A172 (cell line): Measurements from ENCODE around the gene TBX3. TPM values are rescaled to one million over a fixed set of nuclear protein-coding genes. Genes with fewer than 3 reads are reported as not detected.

ENCODE experiments used
- DNase-seq: peaks from one replicate; pipeline ENCODE4 v3.0.0-alpha.2; 2015; ENCODE audit warnings: low spot score
- total RNA-seq: library from RNA; depleted of rRNA; stranded (reverse); fragments of >200 nt; shearing (Covaris generic); gene quantifications from 2 replicates; pipeline ENCODE4 v1.2.3, GENCODE V29; 2014

TBX3 gene
- total RNA-seq, 1 experiment from 2014 or later: 3.3 TPM

DNA sequence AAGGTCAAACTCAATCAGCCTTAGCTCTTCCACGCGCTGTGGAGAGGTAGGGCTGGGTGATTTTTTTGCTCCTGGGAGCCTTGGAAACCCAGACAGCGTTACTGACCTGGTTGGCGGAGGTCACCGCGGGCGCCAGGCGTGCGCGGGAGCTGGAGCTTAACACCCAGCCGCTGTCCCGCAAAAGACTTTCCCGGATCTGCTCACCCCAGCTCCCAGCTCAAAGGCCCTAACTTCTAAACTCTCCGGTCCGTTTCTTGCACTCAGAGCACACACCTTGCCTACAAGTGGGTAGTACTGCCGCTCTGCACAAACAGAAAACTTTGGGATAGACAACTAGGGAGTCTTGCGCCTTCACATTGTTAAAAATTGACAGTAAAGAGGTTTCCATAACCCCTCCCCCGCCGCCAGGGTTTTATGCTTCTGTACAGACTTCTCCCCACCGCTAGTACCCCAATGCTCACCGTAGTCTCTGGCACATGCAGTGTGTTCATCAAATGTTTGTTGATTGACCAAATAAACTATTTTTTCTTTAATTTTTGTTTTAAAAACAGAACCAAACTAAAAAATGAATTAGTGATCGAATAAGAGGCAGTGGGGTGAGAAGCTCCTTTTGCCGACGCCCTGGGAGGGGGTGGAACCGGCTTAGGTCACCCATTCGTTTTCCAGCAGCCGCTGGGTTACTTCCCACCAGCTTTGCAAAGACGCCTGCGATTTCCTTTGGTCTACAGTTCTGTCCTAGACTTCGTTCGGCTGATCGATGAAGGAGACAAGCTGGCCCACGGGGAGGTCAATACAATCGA lies 12.7 kb upstream of the TBX3 start:
- no peak for DNase-seq

GRCh38 chr12:114695305-114695592 lies 11.3 kb upstream of the TBX3 start:
- no peak for DNase-seq

DNA sequence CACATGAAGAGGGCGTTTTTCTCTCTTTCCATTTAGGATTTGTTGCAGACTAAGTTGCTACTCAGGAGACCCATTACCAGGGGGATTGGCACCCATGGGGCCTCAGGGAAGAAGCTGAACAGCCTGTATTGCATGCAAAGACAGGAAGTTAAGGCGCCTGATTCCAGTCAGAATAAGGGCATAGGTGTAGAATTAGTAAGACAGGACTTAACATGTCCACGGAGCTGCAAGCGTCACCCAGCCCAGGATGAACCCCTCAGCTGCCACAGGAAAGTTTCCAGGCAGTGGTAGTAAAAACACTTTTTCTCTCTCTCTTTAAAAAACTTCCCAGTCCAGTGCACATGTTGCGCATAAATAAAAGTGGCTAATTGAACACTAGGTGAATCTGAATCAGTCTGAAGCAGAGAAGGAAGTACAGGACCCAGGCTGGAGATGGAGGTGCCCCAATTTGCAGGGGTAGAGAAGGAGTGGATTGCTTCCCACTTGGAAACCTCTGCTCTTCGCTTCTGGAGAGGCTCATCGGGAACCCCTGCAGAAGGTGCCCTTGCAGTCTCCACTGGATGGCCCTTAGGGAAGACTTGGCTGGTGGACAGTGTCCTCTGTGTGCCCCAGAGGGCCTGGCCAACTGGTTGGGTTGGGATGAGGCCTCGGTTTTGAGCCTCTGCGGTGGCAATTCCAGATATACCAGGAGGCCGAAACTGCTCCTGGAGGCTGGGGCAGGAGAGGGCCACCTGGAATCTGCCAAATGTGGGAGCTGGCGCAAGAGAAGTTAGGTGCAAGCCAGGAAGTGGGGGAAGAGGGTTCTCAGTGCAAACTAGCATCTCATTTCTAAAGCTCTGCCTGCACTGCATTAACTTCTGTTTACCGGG lies 10.7 kb upstream of the TBX3 start:
- no peak for DNase-seq

DNA sequence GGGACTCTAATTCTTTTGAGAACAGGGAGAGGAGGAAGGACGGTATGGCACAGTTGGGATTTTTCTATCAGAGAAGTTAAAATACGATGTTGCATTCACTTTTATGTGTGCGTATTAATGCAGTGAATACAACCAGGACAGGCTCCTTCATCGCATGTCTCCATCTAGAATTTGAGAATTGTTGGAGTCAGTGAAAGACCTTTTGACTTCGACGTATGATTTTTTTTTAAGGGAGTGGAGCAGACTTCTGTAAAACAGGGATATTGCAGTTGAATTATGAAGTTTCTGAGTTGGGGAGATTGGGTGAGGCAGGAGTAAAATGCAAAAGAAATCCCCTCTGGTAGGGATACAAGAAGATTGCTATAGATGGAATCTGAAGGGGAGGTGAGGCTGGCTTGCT lies 9.6 kb upstream of the TBX3 start:
- DNase-seq: no peak

GRCh38 chr12:114693059-114693531 lies 9.1 kb upstream of the TBX3 start:
- no peak for DNase-seq

- DNase-seq: no peak
These were observed 8.4 kb upstream of the TBX3 start for GRCh38 chr12:114692186-114693058.

DNA sequence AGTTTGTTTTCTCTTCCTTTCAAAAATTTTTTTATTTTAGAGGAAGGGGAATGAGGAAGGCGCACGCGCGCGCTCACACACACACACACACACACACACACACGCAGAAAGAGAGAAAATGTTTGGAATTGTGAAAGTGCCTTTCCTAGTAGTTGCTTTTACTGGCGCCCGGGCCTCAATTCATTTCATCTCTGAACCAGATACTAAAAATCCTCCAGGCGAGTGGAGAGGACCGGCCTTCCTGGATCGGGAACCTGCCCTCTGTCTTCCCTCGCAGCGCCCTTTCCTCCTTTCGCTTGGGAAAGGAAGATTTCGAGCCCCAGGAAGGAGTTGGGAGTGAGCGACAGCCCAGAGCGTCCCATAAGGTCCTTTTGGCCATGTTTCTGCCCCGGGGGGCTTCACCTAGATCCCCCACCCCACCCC lies 7.8 kb upstream of the TBX3 start:
- DNase-seq: no peak

DNA sequence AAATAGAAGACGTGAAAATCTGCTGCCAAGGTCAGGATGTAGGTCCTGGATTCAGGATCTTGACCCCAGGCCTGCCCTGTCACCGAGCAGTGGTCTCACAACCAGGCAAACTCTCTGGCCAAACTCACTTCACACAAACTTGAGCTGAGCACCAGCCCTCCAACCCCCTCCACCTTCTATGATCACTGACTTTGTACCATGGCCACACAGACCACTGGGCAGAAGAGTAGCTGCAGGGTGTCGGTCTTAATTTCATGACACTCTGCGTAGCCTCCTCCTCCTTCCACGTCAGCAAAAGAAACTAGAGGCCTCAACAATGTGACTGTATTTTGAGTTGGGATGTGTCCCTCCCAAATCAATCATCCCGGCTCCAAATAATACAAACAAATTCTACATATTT lies 7.2 kb upstream of the TBX3 start:
- no peak for DNase-seq

- no peak for DNase-seq
These were observed 6.5 kb upstream of the TBX3 start for GRCh38 chr12:114690267-114691135.

GRCh38 chr12:114689075-114689994 lies 5.4 kb upstream of the TBX3 start:
- no peak for DNase-seq

DNA sequence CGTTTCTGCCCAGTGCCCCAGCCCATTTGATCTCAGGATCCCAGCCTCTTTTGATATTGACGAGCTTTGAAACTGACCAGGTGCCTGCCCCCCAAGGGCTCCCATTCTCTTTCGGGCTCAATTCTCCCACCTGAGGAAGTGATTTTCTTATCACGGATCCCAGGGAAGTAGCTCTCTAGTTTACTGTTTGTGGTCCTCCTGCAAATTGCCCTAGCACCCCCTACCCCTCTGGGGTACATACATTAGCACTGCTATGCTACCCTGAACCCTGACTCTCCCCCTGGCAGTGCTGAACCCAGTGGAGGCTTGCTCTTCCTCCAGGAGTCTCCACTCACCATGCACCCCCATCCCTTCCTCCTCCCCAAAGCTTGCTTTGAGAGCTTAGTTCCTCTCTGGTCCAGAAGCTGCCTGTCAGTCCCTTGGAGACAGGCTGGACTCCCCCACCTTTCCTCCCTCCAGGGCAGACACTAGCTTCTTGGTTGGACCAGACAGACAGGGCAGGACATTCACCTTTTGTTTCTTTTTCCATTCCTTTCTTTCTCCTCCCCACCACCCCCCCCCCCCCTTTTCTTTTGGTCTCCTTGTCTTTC lies 4.4 kb upstream of the TBX3 start:
- DNase-seq: no peak

GRCh38 chr12:114687802-114688201 lies 3.8 kb upstream of the TBX3 start:
- no peak for DNase-seq

GRCh38 chr12:114686773-114687500 lies 3.0 kb upstream of the TBX3 start:
- DNase-seq: no peak

DNA sequence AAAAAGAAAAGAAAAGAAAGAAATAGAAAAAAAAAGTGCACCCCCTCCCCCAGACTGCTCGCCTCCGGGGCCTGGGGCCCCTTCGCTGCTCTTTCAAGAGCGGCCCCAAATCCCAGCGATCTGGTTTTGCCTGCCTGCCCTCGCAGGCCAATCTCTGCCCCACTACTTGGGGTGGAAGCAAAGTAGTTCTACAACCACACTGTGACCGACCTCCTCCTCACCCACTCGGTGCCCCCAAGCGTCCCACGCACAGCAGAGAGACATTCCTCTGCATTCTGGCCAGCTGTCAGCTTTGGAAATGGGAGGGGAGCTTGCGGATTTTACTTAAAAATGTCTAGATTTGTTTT lies 2.4 kb upstream of the TBX3 start:
- no peak for DNase-seq

- DNase-seq: no peak
These were observed 1.9 kb upstream of the TBX3 start for GRCh38 chr12:114685869-114686268.

DNA sequence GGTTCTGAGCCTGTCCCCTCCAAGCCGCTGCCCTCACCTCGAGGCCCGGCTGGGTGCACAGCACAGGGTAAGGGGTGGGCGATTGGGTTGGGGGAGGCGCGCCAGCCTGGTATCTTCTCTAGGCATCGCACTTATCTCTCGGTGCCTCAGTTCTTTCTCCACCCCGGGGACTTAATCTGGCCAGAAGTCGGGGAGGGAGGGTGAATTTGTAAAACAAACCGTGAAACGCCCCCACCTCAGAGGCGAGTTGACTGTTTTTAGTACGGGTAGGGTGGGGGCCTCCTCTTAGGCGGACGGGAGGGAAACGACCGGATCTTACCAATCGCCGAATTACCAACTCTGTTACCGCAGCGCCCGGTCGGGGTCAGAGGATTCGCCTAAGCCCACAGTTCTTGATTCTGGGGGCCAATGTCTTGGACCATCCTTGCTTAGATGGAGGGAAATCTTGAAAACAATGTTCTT lies 1.4 kb upstream of the TBX3 start:
- no peak for DNase-seq

DNA sequence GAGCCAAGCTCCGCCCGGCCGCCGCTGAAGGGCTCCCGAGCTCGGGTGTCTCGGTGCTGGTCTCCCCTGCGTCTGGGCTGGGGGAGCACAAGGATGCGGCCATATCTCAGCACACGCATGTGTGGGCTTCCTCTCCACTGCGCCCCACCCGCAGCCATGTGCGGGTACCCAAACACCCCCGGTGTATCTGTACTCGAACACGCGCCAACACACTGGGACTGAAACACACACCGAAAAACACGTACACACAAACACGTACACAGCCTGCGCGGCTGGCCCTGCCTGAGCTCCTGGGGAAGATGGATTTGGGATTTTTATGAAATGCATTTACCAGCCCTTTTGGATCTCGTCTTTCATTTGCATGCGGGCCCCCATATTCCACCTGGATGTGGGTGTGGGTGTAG lies 897 bp upstream of the TBX3 start:
- DNase-seq: peak; percentile 10

DNA sequence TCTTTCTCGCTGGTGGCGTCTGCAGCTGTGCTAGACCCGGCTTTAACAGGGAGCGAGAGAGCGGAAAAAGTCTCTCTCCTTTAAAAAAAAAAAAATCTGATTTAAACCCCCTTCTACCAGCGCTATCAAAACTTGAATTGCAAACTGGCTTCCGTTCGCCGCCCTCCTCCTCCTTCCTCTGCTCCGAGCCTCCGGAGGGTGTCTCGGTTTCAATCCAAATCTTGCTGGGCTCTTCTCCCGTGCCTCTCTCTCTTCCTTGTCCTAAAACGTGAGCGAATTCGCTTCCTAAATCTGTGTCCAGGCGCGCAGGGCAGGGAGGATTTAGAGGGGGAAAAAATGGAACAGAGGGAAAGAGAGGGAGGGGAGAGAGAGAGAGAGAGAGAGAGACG lies 272 bp downstream of the TBX3 start:
- DNase-seq: no peak
